Coronary artery (tissue), 2 donors: Measurements from ENCODE around the gene CDO1.

ENCODE experiments used
- DNase-seq: peaks from one replicate; pipeline ENCODE4 v3.0.0-alpha.2; 2017; ENCODE audit warnings: low spot score
- H3K27ac ChIP-seq, 2 donors: fragments of 200-600 bp; sonication (generic); one replicate each; pipeline ENCODE4 v1.5.1; 2016 to 2019
- H3K4me3 ChIP-seq: fragments of 200-600 bp; sonication (generic); 2 replicates; pipeline ENCODE4 v1.5.1; 2016; ENCODE audit warnings: mild to moderate bottlenecking, moderate library complexity
- TF ChIP-seq, protein P1 (sequence below): fragments of 200-600 bp; sonication (generic); IDR thresholded peaks from one replicate; pipeline ENCODE4 v1.5.1; 2019; ENCODE audit warnings: antibody characterized with exemption

CDO1 gene

DNA sequence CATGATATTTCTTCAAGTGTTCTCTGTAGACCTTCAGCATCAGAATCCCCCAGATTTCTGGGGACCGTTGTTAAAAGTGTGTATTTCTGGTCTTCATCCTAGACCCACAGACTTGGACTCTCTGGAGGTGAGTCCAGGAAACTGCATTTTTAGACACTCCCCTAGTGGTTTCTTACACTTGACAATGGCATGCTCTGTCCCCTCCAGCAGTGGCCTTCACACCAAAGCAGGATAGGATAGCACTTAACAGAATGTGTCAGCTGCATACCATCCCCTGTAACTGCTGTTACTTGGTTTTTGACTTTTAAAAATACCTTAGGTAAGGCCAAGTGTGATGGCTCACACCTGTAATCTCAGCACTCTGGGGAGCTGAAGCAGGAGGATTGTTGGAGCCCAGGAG lies 20.8 kb downstream of the CDO1 start:
- H3K4me3 ChIP-seq: no peak overlapping the region
- H3K27ac ChIP-seq: no peak overlapping the region
- no peak for DNase-seq
- TF ChIP-seq, protein P1, sequence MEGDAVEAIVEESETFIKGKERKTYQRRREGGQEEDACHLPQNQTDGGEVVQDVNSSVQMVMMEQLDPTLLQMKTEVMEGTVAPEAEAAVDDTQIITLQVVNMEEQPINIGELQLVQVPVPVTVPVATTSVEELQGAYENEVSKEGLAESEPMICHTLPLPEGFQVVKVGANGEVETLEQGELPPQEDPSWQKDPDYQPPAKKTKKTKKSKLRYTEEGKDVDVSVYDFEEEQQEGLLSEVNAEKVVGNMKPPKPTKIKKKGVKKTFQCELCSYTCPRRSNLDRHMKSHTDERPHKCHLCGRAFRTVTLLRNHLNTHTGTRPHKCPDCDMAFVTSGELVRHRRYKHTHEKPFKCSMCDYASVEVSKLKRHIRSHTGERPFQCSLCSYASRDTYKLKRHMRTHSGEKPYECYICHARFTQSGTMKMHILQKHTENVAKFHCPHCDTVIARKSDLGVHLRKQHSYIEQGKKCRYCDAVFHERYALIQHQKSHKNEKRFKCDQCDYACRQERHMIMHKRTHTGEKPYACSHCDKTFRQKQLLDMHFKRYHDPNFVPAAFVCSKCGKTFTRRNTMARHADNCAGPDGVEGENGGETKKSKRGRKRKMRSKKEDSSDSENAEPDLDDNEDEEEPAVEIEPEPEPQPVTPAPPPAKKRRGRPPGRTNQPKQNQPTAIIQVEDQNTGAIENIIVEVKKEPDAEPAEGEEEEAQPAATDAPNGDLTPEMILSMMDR: no peak

DNA sequence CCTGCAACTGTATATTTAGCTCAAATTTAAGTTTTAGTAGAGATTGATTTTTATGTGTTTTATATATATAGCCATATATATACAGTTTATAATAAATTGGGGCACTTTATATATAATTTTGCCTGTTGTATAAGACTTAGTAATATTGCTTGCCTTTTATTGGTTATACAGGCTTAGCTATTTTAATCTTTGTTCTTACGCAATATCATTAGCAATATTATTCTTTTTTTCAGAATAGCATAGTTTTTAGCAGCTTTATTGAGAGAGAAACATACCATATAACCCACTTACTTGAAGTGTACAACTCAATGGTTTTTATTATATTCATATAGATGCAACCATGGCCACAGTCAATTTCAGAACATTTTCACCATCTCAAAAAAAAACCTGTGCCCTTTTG lies 28.0 kb downstream of the CDO1 start:
- no peak overlapping the region for H3K27ac ChIP-seq
- DNase-seq: no peak
- TF ChIP-seq, protein P1: no peak
- H3K4me3 ChIP-seq: no peak overlapping the region

DNA sequence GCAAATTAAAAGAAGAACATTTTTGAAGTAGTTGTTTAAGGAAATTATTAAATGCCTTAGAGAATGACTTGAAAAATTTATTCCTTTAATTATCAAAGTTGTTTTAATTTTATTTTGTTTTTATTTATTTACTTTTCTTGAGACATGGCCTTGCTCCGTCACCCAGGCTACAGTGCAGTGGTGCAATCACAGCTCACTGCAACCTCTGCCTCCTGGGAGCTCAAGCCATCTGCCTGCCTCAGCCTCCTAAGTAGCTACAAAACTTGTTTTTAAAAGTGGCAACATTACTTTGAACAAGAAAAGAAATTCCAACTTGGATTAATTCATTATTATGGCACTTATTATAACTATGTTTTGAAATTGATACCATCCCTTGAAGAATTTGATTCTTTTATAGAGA lies 29.0 kb downstream of the CDO1 start:
- TF ChIP-seq, protein P1: no peak
- Histone ChIP-seq H3K4me3 (no peak overlapping the region), H3K27ac (no peak overlapping the region)
- no peak for DNase-seq

DNA sequence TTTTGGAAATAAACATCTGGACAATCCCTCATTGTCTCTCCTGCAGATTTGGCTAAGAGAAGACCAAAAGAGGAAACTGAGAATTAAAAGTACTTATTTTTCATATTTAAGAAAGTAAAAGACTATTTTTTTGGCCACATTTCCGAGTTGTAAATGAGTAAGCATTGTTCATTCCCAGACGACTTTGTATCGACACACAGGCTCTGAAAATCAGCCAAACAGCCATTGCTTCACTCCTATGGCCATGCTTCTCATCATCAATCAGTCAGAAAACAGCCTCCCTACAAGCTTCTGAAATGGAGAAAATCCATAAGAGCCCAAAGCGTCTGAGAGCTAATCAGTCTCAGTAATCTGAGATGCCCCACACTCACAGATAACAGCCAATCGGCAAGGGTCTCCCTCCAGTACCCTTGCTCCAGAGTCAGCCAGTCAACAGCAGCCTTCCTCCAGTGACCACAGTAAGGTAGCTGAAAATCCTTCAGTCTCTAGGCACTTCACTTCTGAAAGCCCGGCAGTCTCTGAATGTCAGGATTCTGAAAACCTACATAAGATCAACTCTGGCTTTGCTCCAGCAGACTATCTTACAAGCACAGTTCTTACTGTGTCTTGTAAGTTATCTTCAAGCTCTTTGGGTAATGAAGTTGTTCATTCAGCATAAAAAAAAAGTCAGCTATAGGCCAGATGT lies 30.9 kb downstream of the CDO1 start:
- H3K27ac ChIP-seq: no peak overlapping the region
- TF ChIP-seq, protein P1: no peak
- no peak for DNase-seq
- H3K4me3 ChIP-seq: no peak overlapping the region

DNA sequence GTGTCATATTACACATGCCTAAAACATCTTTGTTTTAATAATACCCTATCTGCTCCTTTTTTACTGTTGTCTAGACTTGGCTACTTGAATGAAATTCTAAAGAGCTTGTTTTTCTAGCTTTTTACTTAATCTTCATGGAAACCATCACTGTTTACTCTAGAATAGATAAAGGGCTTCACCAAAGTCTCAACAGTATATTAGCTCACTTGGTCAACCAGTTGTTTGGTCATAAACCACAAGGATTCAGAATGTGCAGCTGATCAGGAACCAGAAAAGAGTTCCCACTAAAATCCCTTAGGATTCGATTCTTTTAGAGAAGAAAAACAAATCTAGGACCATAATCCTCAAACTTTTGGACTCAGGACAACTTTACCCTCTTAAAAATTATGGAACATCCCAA lies 38.0 kb downstream of the CDO1 start:
- Histone ChIP-seq H3K4me3 (no peak overlapping the region), H3K27ac (no peak overlapping the region)
- TF ChIP-seq, protein P1: no peak
- DNase-seq: no peak

DNA sequence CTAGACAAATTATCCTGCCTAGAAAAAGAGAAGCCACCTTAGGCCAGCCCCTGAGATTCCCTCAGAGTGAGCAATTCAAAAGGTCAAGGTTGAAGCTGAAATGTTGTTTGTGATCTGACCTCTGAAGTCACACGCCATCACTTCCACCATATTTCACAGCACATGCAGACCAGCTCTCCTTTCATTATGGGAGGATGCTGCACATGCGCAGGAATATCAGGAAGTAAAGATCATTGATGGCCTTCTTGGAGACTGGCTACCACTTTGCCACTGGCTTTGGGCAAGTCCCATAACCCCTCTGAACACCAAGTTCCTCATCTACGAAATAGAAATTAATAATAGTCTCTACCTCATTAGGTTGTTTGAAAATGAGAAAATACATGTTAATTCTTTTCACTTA lies 39.5 kb downstream of the CDO1 start:
- TF ChIP-seq, protein P1: no peak
- no peak overlapping the region for H3K4me3 ChIP-seq
- no peak for DNase-seq
- no peak overlapping the region for H3K27ac ChIP-seq

DNA sequence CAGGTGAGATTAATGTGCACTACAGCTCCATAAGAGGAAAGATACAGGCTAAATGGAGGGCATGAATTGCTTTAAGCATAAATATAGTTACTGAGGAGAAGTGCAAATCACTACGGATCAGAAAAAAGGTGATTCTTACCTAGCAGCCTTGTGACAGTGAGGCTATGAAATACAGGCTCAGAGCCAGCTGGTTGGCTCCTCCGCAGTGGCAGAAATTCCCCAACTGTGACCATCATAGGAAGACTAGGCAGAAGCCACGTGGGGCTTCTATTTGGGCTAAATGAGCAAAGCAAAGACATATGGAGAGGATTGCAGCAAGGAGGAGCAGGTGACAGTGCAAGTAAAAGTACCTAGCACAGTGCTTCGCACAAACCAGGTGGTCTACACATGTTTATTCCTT lies 40.5 kb downstream of the CDO1 start:
- Histone ChIP-seq H3K4me3 (no peak overlapping the region), H3K27ac (no peak overlapping the region)
- no peak for DNase-seq
- TF ChIP-seq, protein P1: no peak
